Fibroblast of lung (primary cell): Measurements from ENCODE around the gene ZDHHC5.

Experiments
- CTCF ChIP-seq, 2 donors: IDR thresholded peaks in 1 of 2; conservative IDR thresholded peaks in 1 of 2; 1 replicate in 1 of 2; 2 replicates in 1 of 2; pipeline ENCODE4 v1.5.1; 2011 to 2012; ENCODE audit warnings: low read length in 2 of 2, control low read depth in 1 of 2, inconsistent platforms in 1 of 2, low read depth in 1 of 2, mild to moderate bottlenecking in 1 of 2
- EZH2 ChIP-seq: IDR thresholded peaks from 2 replicates; pipeline ENCODE4 v1.5.1; 2012; ENCODE audit warnings: low read length, control low read depth, mild to moderate bottlenecking; ENCODE audit errors: missing control alignments

- TF ChIP-seq CTCF (conservative IDR thresholded peaks at IDR 0.05 in 1 of 2, IDR thresholded peaks at IDR 0.05 in 1 of 2; ENCODE audit: low read depth in 1 of 2, low read length in 2 of 2) (no peak), EZH2 (no peak)
Observed at GRCh38 chr11:57645689-57646085, 22.2 kb upstream of the ZDHHC5 start.
